DMS79 (cell line): ENCODE results near the gene TET3.
"Not testable (repeated sequence)": the region's sequence is repeated elsewhere in the genome, so short reads cannot be mapped to it uniquely, and the experiment has no call there.

Source experiments
- DNase-seq: peaks from one replicate; lab custom pipeline; 2025; lab: John Stamatoyannopoulos, UW

Gene TET3

GRCh38 chr2:73984203-73984921 is at the start of gene TET3:
TSS of gene TET3 (plus strand) at chr2:73984910. CDS start at chr2:73986404, 1,494 bp downstream.
- no peak for DNase-seq

- no peak for DNase-seq
Measured at GRCh38 chr2:73935641-73936040, 49.1 kb upstream of the TET3 start.

- DNase-seq, result no peak
Measured at GRCh38 chr2:73937103-73937885, 47.4 kb upstream of the TET3 start.

- DNase-seq, result no peak
Measured at GRCh38 chr2:73937899-73938298, 46.8 kb upstream of the TET3 start.

GRCh38 chr2:73938718-73939352 is 45.9 kb upstream of the TET3 start:
- DNase-seq, result no peak

- no peak for DNase-seq
Measured at GRCh38 chr2:73939419-73939818, 45.3 kb upstream of the TET3 start.

- DNase-seq, result not testable (repeated sequence)
Measured at GRCh38 chr2:73940066-73940465, 44.6 kb upstream of the TET3 start.

GRCh38 chr2:73942664-73943063 is 42.0 kb upstream of the TET3 start:
- no peak for DNase-seq

- DNase-seq, result no peak
Measured at GRCh38 chr2:73944714-73945113, 40.0 kb upstream of the TET3 start.

- DNase-seq, result no peak
Measured at GRCh38 chr2:73946215-73946614, 38.5 kb upstream of the TET3 start.

GRCh38 chr2:73946666-73947065 is 38.0 kb upstream of the TET3 start:
- no peak for DNase-seq

- no peak for DNase-seq
Measured at GRCh38 chr2:73947412-73948018, 37.2 kb upstream of the TET3 start.

GRCh38 chr2:73949802-73950201 is 34.9 kb upstream of the TET3 start:
- no peak for DNase-seq

- DNase-seq, result no peak
Measured at GRCh38 chr2:73952499-73953446, 31.9 kb upstream of the TET3 start.

- no peak for DNase-seq
Measured at GRCh38 chr2:73956218-73956865, 28.4 kb upstream of the TET3 start.

GRCh38 chr2:73961274-73961673 is 23.4 kb upstream of the TET3 start:
- no peak for DNase-seq

GRCh38 chr2:73961823-73962615 is 22.7 kb upstream of the TET3 start:
- DNase-seq, result no peak

- no peak for DNase-seq
Measured at GRCh38 chr2:73962798-73963197, 21.9 kb upstream of the TET3 start.

GRCh38 chr2:73963385-73964120 is 21.2 kb upstream of the TET3 start:
- DNase-seq, result no peak
